HCT116 (cell line): ENCODE data around the gene TP53AIP1. TPM values are rescaled to one million over a fixed set of nuclear protein-coding genes. Genes with fewer than 3 reads are reported as not detected.

Source experiments
- ATAC-seq: fragments of 200-7000 bp; cut with Tn5 transposase; 2 replicates; pipeline ENCODE4 v1.9.1; 2020; ENCODE audit warnings: mild to moderate bottlenecking, moderate library complexity
- BruUV-seq: library from RNA; stranded (reverse); fragments of 400-500 nt; replicated peaks from 2 replicates; lab custom pipeline; 2021; lab: Mats Ljungman, UMichigan
- CTCF ChIA-PET: fragments of 300-600 bp; sonication (Branson Sonifier 250); formaldehyde crosslinking; loops from one replicate; lab custom pipeline; 2021; ENCODE audit warnings: antibody characterized with exemption; lab: Charles Lee
- POLR2A ChIA-PET: fragments of 300-600, 350-600 bp; sonication (Branson Sonifier 250); formaldehyde crosslinking; loops from one replicate; lab custom pipeline; 2021; ENCODE audit warnings: antibody characterized with exemption; lab: Charles Lee
- RAD21 ChIA-PET, 2 experiments: fragments of 300-600 bp; sonication (Branson Sonifier 250); formaldehyde crosslinking; loops; one replicate each; lab custom pipeline; 2023; ENCODE audit warnings: low total read pairs in 2 of 2; ENCODE audit not compliant: uncharacterized antibody in 2 of 2, unreplicated experiment in 2 of 2, low non-redundant PET in 1 of 2; lab: Charles Lee
- DNase-seq: peaks from one replicate; pipeline ENCODE4 v3.0.0-alpha.2; 2010; ENCODE audit warnings: low read depth, low spot score
- H2AFZ ChIP-seq: fragments of 200-600 bp; shearing (Covaris generic), sonication (generic); 2 replicates; pipeline ENCODE4 v1.6.1; 2017; ENCODE audit warnings: low read depth, mixed run types, mixed read lengths, antibody characterized with exemption, low read length; ENCODE audit not compliant: poor library complexity, severe bottlenecking
- H3K27ac ChIP-seq: 2 replicates; pipeline ENCODE4 v1.5.1; 2012; ENCODE audit warnings: low read depth, low read length
- H3K27me3 ChIP-seq: fragments of 200-600 bp; sonication (generic); 2 replicates; pipeline ENCODE4 v1.6.1; 2016; ENCODE audit warnings: mixed run types, low read length, mixed read lengths; ENCODE audit not compliant: insufficient read depth
- H3K36me3 ChIP-seq, 2 experiments: fragments of 200-500 bp in 1 of 2; fragments of 200-600 bp in 1 of 2; sonication (Bioruptor generic) in 1 of 2; sonication (generic) in 1 of 2; 2 replicates each; pipeline versions ENCODE4 v1.5.1 to v1.6.1; 2014 to 2016; ENCODE audit warnings: low read length in 2 of 2, inconsistent platforms in 1 of 2, mixed read lengths in 1 of 2, mixed run types in 1 of 2; ENCODE audit not compliant: insufficient read depth in 2 of 2, control insufficient read depth in 1 of 2
- H3K4me1 ChIP-seq, 2 experiments: fragments of 200-600 bp in 1 of 2; sonication (generic) in 1 of 2; 2 replicates each; pipeline versions ENCODE4 v1.5.1 to v1.6.1; 2012 to 2017; ENCODE audit warnings: low read length in 2 of 2, inconsistent platforms in 1 of 2, mild to moderate bottlenecking in 1 of 2, mixed read lengths in 1 of 2, mixed run types in 1 of 2, moderate library complexity in 1 of 2; ENCODE audit not compliant: insufficient read depth in 2 of 2, control insufficient read depth in 1 of 2
- H3K4me2 ChIP-seq: fragments of 200-600 bp; sonication (generic); 2 replicates; pipeline ENCODE4 v1.6.1; 2017; ENCODE audit warnings: mixed run types, low read length, mixed read lengths
- H3K4me3 ChIP-seq, 2 experiments: fragments of 200-600 bp in 1 of 2; sonication (generic) in 1 of 2; replicated peaks in 1 of 2; 2 replicates each; pipeline ENCODE4 v1.5.1; 2011 to 2016; ENCODE audit warnings: low read length in 2 of 2, control low read depth in 1 of 2, low read depth in 1 of 2, mild to moderate bottlenecking in 1 of 2, mixed read lengths in 1 of 2, mixed run types in 1 of 2
- H3K79me2 ChIP-seq: fragments of 200-600 bp; sonication (generic); 2 replicates; pipeline ENCODE4 v1.6.1; 2017; ENCODE audit warnings: mild to moderate bottlenecking, mixed run types, low read length, moderate library complexity, mixed read lengths; ENCODE audit not compliant: insufficient read depth
- H3K9ac ChIP-seq: fragments of 200-600 bp; sonication (generic); 2 replicates; pipeline ENCODE4 v1.6.1; 2016; ENCODE audit warnings: low read length, mixed read lengths
- H3K9me2 ChIP-seq: fragments of 200-600 bp; sonication (generic), shearing (Covaris generic); 2 replicates; pipeline ENCODE4 v1.6.1; 2017; ENCODE audit warnings: mixed run types, mild to moderate bottlenecking, moderate library complexity; ENCODE audit not compliant: insufficient read depth
- H3K9me3 ChIP-seq, 2 experiments: fragments of 200-500 bp in 1 of 2; fragments of 200-600 bp in 1 of 2; sonication (Bioruptor generic) in 1 of 2; sonication (generic) in 1 of 2; 2 replicates each; pipeline ENCODE4 v1.6.1; 2014 to 2017; ENCODE audit warnings: low read length in 2 of 2, mixed read lengths in 2 of 2, inconsistent platforms in 1 of 2, low read depth in 1 of 2, mild to moderate bottlenecking in 1 of 2, mixed run types in 1 of 2, moderate library complexity in 1 of 2; ENCODE audit not compliant: control insufficient read depth in 1 of 2, insufficient read depth in 1 of 2
- H4K20me1 ChIP-seq: fragments of 200-600 bp; sonication (generic), shearing (Covaris generic); 2 replicates; pipeline ENCODE4 v1.6.1; 2017; ENCODE audit warnings: mixed run types, mild to moderate bottlenecking, moderate library complexity; ENCODE audit not compliant: insufficient read depth
- ATF3 ChIP-seq: IDR thresholded peaks from 2 replicates; pipeline ENCODE4 v1.6.1; 2012
- CBX3 ChIP-seq: IDR thresholded peaks from 2 replicates; pipeline ENCODE4 v1.6.1; 2012; ENCODE audit warnings: low read depth
- CTCF ChIP-seq, 3 experiments: fragments of 200-600 bp in 1 of 3; sonication (generic) in 1 of 3; IDR thresholded peaks in 2 of 3; conservative IDR thresholded peaks in 1 of 3; 2 replicates each; pipeline ENCODE4 v1.5.1; 2012 to 2017; ENCODE audit warnings: low read depth in 2 of 3, low read length in 2 of 3, antibody characterized with exemption in 1 of 3, borderline replicate concordance in 1 of 3, control low read depth in 1 of 3, mild to moderate bottlenecking in 1 of 3, mixed read lengths in 1 of 3, mixed run types in 1 of 3, moderate library complexity in 1 of 3; ENCODE audit not compliant: insufficient read depth in 1 of 3
- EGR1 ChIP-seq: IDR thresholded peaks from 2 replicates; pipeline ENCODE4 v1.6.1; 2012; ENCODE audit warnings: low read depth
- ELF1 ChIP-seq: IDR thresholded peaks from 2 replicates; pipeline ENCODE4 v1.6.1; 2012; ENCODE audit warnings: low read depth, borderline replicate concordance
- EZH2 ChIP-seq: fragments of 200-600 bp; sonication (generic); IDR thresholded peaks from 2 replicates; pipeline ENCODE4 v1.6.1; 2017; ENCODE audit warnings: antibody characterized with exemption, mixed run types
- EZH2phosphoT487 ChIP-seq: fragments of 200-600 bp; IDR thresholded peaks from 2 replicates; pipeline ENCODE4 v1.6.1; 2018; ENCODE audit warnings: antibody characterized with exemption, borderline replicate concordance
- JUND ChIP-seq: IDR thresholded peaks from 2 replicates; pipeline ENCODE4 v1.6.1; 2012
- MAX ChIP-seq: IDR thresholded peaks from 2 replicates; pipeline ENCODE4 v1.6.1; 2012
- RAD21 ChIP-seq: IDR thresholded peaks from 2 replicates; pipeline ENCODE4 v1.6.1; 2012; ENCODE audit warnings: low read depth, mild to moderate bottlenecking
- SIN3A ChIP-seq: IDR thresholded peaks from 2 replicates; pipeline ENCODE4 v1.6.1; 2012; ENCODE audit warnings: low read depth
- SP1 ChIP-seq: IDR thresholded peaks from 2 replicates; pipeline ENCODE4 v1.6.1; 2012; ENCODE audit warnings: low read depth
- SRF ChIP-seq: IDR thresholded peaks from 2 replicates; pipeline ENCODE4 v1.6.1; 2012; ENCODE audit warnings: low read depth
- TCF7L2 ChIP-seq: IDR thresholded peaks from 2 replicates; pipeline ENCODE4 v1.7.0; 2011; ENCODE audit warnings: borderline replicate concordance, inconsistent platforms; ENCODE audit not compliant: insufficient read depth, insufficient read length; ENCODE audit errors: extremely low read depth
- YY1 ChIP-seq: IDR thresholded peaks from 2 replicates; pipeline ENCODE4 v1.6.1; 2011; ENCODE audit warnings: low read length, low read depth, moderate library complexity, mild to moderate bottlenecking; ENCODE audit not compliant: insufficient replicate concordance; ENCODE audit errors: extremely low read depth
- ZBTB33 ChIP-seq: IDR thresholded peaks from 2 replicates; pipeline ENCODE4 v1.6.1; 2011; ENCODE audit warnings: mild to moderate bottlenecking, low read length, moderate library complexity; ENCODE audit not compliant: insufficient replicate concordance; ENCODE audit errors: extremely low read depth
- intact Hi-C: fragments of 100-400 bp; cut with micrococcal nuclease; formaldehyde crosslinking; loops from 2 replicates; pipeline ENCODE4 v1.10.0; 2022
- total RNA-seq: library from RNA; stranded (reverse); gene quantifications from one replicate; pipeline ENCODE4 v1.2.1, GENCODE V29; 2021; ENCODE audit not compliant: unreplicated experiment

The TP53AIP1 gene
- total RNA-seq, 1 experiment from 2014 or later, result 0.15 TPM

- RAD21 ChIA-PET, result no interaction called here
- intact Hi-C loops, result no loop called here
- no peak overlapping the region for H3K4me3 ChIP-seq
- DNase-seq (no peak), ATAC-seq (no peak)
- CTCF ChIA-PET, result no interaction called here
- H3K36me3 ChIP-seq, result no peaks in the 10 kb centered on the region
- H2AFZ ChIP-seq, result no peak overlapping the region
- no peak overlapping the region for H3K4me2 ChIP-seq
- H3K9ac ChIP-seq, result no peak overlapping the region
- H4K20me1 ChIP-seq, result no peaks in the 10 kb centered on the region
- no peaks in the 10 kb centered on the region for H3K27me3 ChIP-seq
- no peaks in the 10 kb centered on the region for H3K4me1 ChIP-seq
- H3K9me2 ChIP-seq, result no peaks in the 10 kb centered on the region
- TF ChIP-seq ATF3, result no peak
- no peak for TF ChIP-seq SIN3A
- TF ChIP-seq SP1, result no peak
- TF ChIP-seq SRF, result no peak
- no peak for TF ChIP-seq RAD21
- no peak for TF ChIP-seq JUND
- no peak for TF ChIP-seq MAX
- TF ChIP-seq EZH2, result no peak
- no peak for TF ChIP-seq YY1
- TF ChIP-seq, all 23 proteins: peak for 0
- Histone ChIP-seq H3K27ac (no peak overlapping the region), H3K9me3 (no peaks in the 10 kb centered on the region), H3K79me2 (no peaks in the 10 kb centered on the region)
- POLR2A ChIA-PET, result no interaction called here
- no TSS peak for BruUV-seq
These were observed 9.0 kb downstream of the TP53AIP1 start for GRCh38 chr11:128933481-128934178.

GRCh38 chr11:128931668-128932067, 11.0 kb downstream of the TP53AIP1 start:
- intact Hi-C loops, result no loop called here
- Histone ChIP-seq H4K20me1 (no peaks in the 10 kb centered on the region), H2AFZ (no peak overlapping the region), H3K9me3 (no peaks in the 10 kb centered on the region), H3K9me2 (no peaks in the 10 kb centered on the region), H3K27me3 (no peaks in the 10 kb centered on the region), H3K4me2 (no peak overlapping the region), H3K79me2 (no peaks in the 10 kb centered on the region), H3K4me1 (no peaks in the 10 kb centered on the region), H3K36me3 (no peaks in the 10 kb centered on the region), H3K9ac (no peak overlapping the region), H3K4me3 (no peak overlapping the region), H3K27ac (no peak overlapping the region)
- ChIA-PET RAD21 (no interaction called here), CTCF (no interaction called here), POLR2A (no interaction called here)
- ATAC-seq, result no peak
- no peak for DNase-seq
- BruUV-seq, result no TSS peak
- TF ChIP-seq CBX3, result no peak
- TF ChIP-seq EZH2phosphoT487, result no peak
- no peak for TF ChIP-seq ZBTB33
- TF ChIP-seq CTCF (IDR thresholded peaks at IDR 0.05 in 2 of 3, conservative IDR thresholded peaks at IDR 0.05 in 1 of 3; ENCODE audit: borderline replicate concordance in 1 of 3, insufficient read depth in 1 of 3, low read depth in 2 of 3, low read length in 2 of 3), result no peak
- TF ChIP-seq SRF, result no peak
- TF ChIP-seq ELF1, result no peak
- no peak for TF ChIP-seq MAX
- no peak for TF ChIP-seq EGR1
- TF ChIP-seq TCF7L2, result no peak
- TF ChIP-seq YY1, result no peak
